A549 (cell line): ENCODE results near the gene KRI1. TPM values are rescaled to one million over a fixed set of nuclear protein-coding genes. Genes with fewer than 3 reads are reported as not detected.
A peak's percentile ranks its signal among the peaks of the same experiment; 100 is the strongest.

Experiments
- ATAC-seq, 2 experiments: fragments of 200-7000 bp in 1 of 2; fragments of >200 bp in 1 of 2; cut with Nextera tagmentation in 1 of 2; cut with Tn5 transposase in 1 of 2; 3 replicates each; pipeline versions ENCODE4 v1.8.0 to v1.9.1; 2018 to 2020; ENCODE audit warnings: mild to moderate bottlenecking in 1 of 2, moderate library complexity in 1 of 2
- CTCF ChIA-PET: fragments of 300-600 bp; sonication (Branson Sonifier 250); formaldehyde crosslinking; extraction: SDS; loops from one replicate; lab custom pipeline; 2021; ENCODE audit warnings: antibody characterized with exemption, inconsistent platforms; lab: Yijun Ruan, JAX
- POLR2A ChIA-PET: fragments of 350-600 bp; formaldehyde crosslinking; extraction: SDS; loops from one replicate; lab custom pipeline; 2021; ENCODE audit warnings: antibody characterized with exemption, inconsistent platforms; lab: Yijun Ruan, JAX
- DNase-seq, 2 experiments: peaks; one replicate each; pipeline versions ENCODE4 v3.0.0 to v3.0.0-alpha.2; 2011 to 2016; ENCODE audit warnings: low read depth in 1 of 2, low spot score in 1 of 2
- FAIRE-seq: peaks from 2 replicates; lab custom pipeline; 2011; peaks lifted over from hg19 to GRCh38; lab: Jason Lieb, UNC
- H3K27ac ChIP-seq, 2 experiments: fragments of >200 bp; sonication (Bioruptor Twin); formaldehyde crosslinking; 3 replicates each; pipeline ENCODE4 v1.5.1; 2016 to 2017
- H3K4me1 ChIP-seq: fragments of >200 bp; sonication (Bioruptor Twin); formaldehyde crosslinking; 3 replicates; pipeline ENCODE4 v1.6.1; 2016
- H3K4me2 ChIP-seq: fragments of >200 bp; sonication (Bioruptor Twin); formaldehyde crosslinking; 3 replicates; pipeline ENCODE4 v1.6.1; 2016
- H3K4me3 ChIP-seq: fragments of >200 bp; sonication (Bioruptor Twin); formaldehyde crosslinking; 3 replicates; pipeline ENCODE4 v1.5.1; 2016
- H3K9me3 ChIP-seq: fragments of >200 bp; sonication (Bioruptor Twin); formaldehyde crosslinking; 3 replicates; pipeline ENCODE4 v1.6.1; 2016
- ATOH8 ChIP-seq: fragments of 250-450 bp; sonication (Bioruptor Pico); IDR thresholded peaks from 2 replicates; pipeline ENCODE4 v1.5.0; 2020; ENCODE audit warnings: low read depth, mild to moderate bottlenecking, moderate library complexity
- CBX2 ChIP-seq: fragments of 200-600 bp; sonication (generic); IDR thresholded peaks from 2 replicates; pipeline ENCODE4 v1.6.1; 2016; ENCODE audit warnings: low read depth, mild to moderate bottlenecking, borderline replicate concordance
- EHMT2 ChIP-seq: fragments of 200-600 bp; sonication (generic); IDR thresholded peaks from 2 replicates; pipeline ENCODE4 v1.6.1; 2016; ENCODE audit warnings: antibody characterized with exemption, low read depth, mild to moderate bottlenecking, moderate library complexity
- HOXA7 ChIP-seq: fragments of 250-450 bp; sonication (Bioruptor Pico); IDR thresholded peaks from 2 replicates; pipeline ENCODE4 v1.5.0; 2020; ENCODE audit warnings: mild to moderate bottlenecking, moderate library complexity
- JUNB ChIP-seq: fragments of >200 bp; sonication (Bioruptor Twin); formaldehyde crosslinking; IDR thresholded peaks from 2 replicates; pipeline ENCODE4 v1.6.1; 2016
- NPAS2 ChIP-seq: fragments of 250-450 bp; sonication (Bioruptor Pico); IDR thresholded peaks from 2 replicates; pipeline ENCODE4 v1.8.0; 2022; ENCODE audit warnings: mild to moderate bottlenecking, moderate library complexity, borderline replicate concordance
- RAD21 ChIP-seq, 2 experiments: fragments of >200 bp in 1 of 2; sonication (Bioruptor Twin) in 1 of 2; formaldehyde crosslinking in 1 of 2; IDR thresholded peaks in 1 of 2; conservative IDR thresholded peaks in 1 of 2; 2 replicates in 1 of 2; 3 replicates in 1 of 2; pipeline ENCODE4 v1.6.1; 2012 to 2018; ENCODE audit warnings: inconsistent platforms in 1 of 2
- SMC3 ChIP-seq: fragments of >200 bp; sonication (Bioruptor Twin); formaldehyde crosslinking; IDR thresholded peaks from 3 replicates; pipeline ENCODE4 v1.6.1; 2018; ENCODE audit warnings: inconsistent platforms
- ZNF302 ChIP-seq: fragments of 250-450 bp; sonication (Bioruptor Pico); IDR thresholded peaks from 2 replicates; pipeline ENCODE4 v1.9.0; 2021; ENCODE audit warnings: inconsistent platforms, mild to moderate bottlenecking, moderate library complexity
- WGBS: methylation state at CpG from one replicate; pipeline ENCODE4 v1.1.6; 2017; ENCODE audit errors: missing lambda C conversion rate; 5-methylcytosine and 5-hydroxymethylcytosine counted together
- polyA plus RNA-seq, 4 experiments: library from polyadenylated mRNA; depleted of rRNA in 3 of 4; stranded (reverse); fragments of >200 nt; fragmentation: RNase III in 1 of 4; extraction: RNeasy Plus Mini Kit Qiagen cat#74134 plus additional on column Dnase treatment in 1 of 4; gene quantifications; 2 replicates in 3 of 4; 3 replicates in 1 of 4; pipeline ENCODE4 v1.2.3, GENCODE V29; 2011 to 2017
- TF ChIP-seq, protein P1 (sequence below): fragments of 150-350 bp; IDR thresholded peaks from 2 replicates; pipeline ENCODE4 v1.6.1; 2014; ENCODE audit warnings: low read depth, mild to moderate bottlenecking, low read length
- TF ChIP-seq, protein P2 (sequence below): fragments of 250-450 bp; sonication (Bioruptor Pico); IDR thresholded peaks from 2 replicates; pipeline ENCODE4 v1.5.0; 2021; ENCODE audit warnings: mild to moderate bottlenecking, moderate library complexity, borderline replicate concordance
- TF ChIP-seq, protein P3 (sequence below): IDR thresholded peaks from 2 replicates; pipeline ENCODE4 v1.6.1; 2012
- TF ChIP-seq, protein P4 (sequence below): IDR thresholded peaks from 2 replicates; pipeline ENCODE4 v1.6.1; 2012; ENCODE audit warnings: low read depth, borderline replicate concordance
- TF ChIP-seq, protein P5 (sequence below): fragments of >200 bp; sonication (Bioruptor Twin); formaldehyde crosslinking; IDR thresholded peaks from 3 replicates; pipeline ENCODE4 v1.5.1; 2016

The KRI1 gene
- polyA plus RNA-seq, 2 of the 4 experiments (the other 2 are of a cell fraction): 21.6 to 25.6 TPM

- ChIA-PET POLR2A (no interaction called here), CTCF (interaction anchor here (0.6 to 2.0 kb wide), 2 partner anchors 16 to 58 kb away, joined by 3 to 18 read pairs; no protein-coding TSS in a partner anchor)
- Histone ChIP-seq H3K9me3 (no peaks in the 10 kb centered on the region), H3K4me2 (no peak overlapping the region), H3K4me3 (no peak overlapping the region), H3K27ac (no peak overlapping the region), H3K4me1 (no peaks in the 10 kb centered on the region)
- no peak for FAIRE-seq
- TF ChIP-seq JUNB (no peak), CBX2 (no peak)
- 64% methylated on average over 6 of the region's 6 CpGs for WGBS
- no peak for ATAC-seq
- no peak for DNase-seq
Measured at GRCh38 chr19:10586396-10586795, 20.6 kb upstream of the KRI1 start.

- ChIA-PET POLR2A (no interaction called here), CTCF (interaction anchor here (0.6 to 7.0 kb wide), 6 partner anchors 11 to 134 kb away, joined by 3 to 296 read pairs (median 20); partner anchors contain the start of genes DNM2 and QTRT1)
- H3K4me1 ChIP-seq: no peaks in the 10 kb centered on the region
- peak in 1 of 2 experiments; percentile 29; a peak in 1 of 6 replicates for ATAC-seq
- H3K9me3 ChIP-seq: no peaks in the 10 kb centered on the region
- H3K27ac ChIP-seq: no peak overlapping the region
- TF ChIP-seq NPAS2 (CRISPR knock-in tag): no peak
- no peak overlapping the region for H3K4me2 ChIP-seq
- FAIRE-seq: no peak
- H3K4me3 ChIP-seq: no peak overlapping the region
- WGBS: 56% methylated on average over 9 of the region's 9 CpGs
- DNase-seq: peak in 1 of 2 experiments; percentile 20
Measured at GRCh38 chr19:10583036-10583776, 17.4 kb upstream of the KRI1 start.

DNA sequence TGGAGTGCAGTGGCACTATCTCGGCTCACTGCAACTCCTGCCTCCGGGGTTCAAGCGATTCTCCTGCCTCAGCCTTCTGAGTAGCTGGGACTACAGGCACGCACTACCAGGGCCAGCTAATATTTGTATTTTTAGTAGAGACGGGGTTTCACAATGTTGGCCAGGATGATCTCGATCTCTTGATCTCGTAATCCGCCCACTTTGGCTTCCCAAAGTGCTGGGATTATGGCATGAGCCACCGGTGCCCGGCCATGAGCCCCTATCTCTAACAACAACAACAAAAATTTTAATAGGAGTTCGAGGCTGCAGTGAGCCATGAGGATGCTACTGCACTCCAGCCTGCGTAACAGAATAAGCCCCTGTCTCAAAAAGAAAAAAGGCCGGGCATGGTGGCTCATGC, 16.3 kb upstream of the KRI1 start:
- no peak overlapping the region for H3K4me3 ChIP-seq
- 77% methylated on average over 13 of the region's 13 CpGs for WGBS
- H3K9me3 ChIP-seq: no peaks in the 10 kb centered on the region
- H3K27ac ChIP-seq: no peak overlapping the region
- no peak overlapping the region for H3K4me2 ChIP-seq
- ATAC-seq (no peak), FAIRE-seq (no peak), DNase-seq (no peak)
- CTCF ChIA-PET: interaction anchor here (0.8 to 7.0 kb wide), 29 partner anchors 9 to 809 kb away, joined by 3 to 296 read pairs (median 7); partner anchors contain the start of genes KRI1 and QTRT1
- 0 out of 3 replicates have a peak, but pooled peaks cover 5% of the 10 kb centered on the region for H3K4me1 ChIP-seq
- POLR2A ChIA-PET: interaction anchor here (1.9 kb wide), 1 partner anchor 62 kb away, joined by 9 read pairs; no protein-coding TSS in a partner anchor
- TF ChIP-seq, protein P1, sequence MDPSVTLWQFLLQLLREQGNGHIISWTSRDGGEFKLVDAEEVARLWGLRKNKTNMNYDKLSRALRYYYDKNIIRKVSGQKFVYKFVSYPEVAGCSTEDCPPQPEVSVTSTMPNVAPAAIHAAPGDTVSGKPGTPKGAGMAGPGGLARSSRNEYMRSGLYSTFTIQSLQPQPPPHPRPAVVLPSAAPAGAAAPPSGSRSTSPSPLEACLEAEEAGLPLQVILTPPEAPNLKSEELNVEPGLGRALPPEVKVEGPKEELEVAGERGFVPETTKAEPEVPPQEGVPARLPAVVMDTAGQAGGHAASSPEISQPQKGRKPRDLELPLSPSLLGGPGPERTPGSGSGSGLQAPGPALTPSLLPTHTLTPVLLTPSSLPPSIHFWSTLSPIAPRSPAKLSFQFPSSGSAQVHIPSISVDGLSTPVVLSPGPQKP: no peak
- TF ChIP-seq EHMT2 (no peak), ATOH8 (CRISPR knock-in tag) (no peak)
- TF ChIP-seq, protein P2, sequence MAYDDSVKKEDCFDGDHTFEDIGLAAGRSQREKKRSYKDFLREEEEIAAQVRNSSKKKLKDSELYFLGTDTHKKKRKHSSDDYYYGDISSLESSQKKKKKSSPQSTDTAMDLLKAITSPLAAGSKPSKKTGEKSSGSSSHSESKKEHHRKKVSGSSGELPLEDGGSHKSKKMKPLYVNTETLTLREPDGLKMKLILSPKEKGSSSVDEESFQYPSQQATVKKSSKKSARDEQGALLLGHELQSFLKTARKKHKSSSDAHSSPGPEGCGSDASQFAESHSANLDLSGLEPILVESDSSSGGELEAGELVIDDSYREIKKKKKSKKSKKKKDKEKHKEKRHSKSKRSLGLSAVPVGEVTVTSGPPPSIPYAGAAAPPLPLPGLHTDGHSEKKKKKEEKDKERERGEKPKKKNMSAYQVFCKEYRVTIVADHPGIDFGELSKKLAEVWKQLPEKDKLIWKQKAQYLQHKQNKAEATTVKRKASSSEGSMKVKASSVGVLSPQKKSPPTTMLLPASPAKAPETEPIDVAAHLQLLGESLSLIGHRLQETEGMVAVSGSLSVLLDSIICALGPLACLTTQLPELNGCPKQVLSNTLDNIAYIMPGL (CRISPR knock-in tag): no peak

DNA sequence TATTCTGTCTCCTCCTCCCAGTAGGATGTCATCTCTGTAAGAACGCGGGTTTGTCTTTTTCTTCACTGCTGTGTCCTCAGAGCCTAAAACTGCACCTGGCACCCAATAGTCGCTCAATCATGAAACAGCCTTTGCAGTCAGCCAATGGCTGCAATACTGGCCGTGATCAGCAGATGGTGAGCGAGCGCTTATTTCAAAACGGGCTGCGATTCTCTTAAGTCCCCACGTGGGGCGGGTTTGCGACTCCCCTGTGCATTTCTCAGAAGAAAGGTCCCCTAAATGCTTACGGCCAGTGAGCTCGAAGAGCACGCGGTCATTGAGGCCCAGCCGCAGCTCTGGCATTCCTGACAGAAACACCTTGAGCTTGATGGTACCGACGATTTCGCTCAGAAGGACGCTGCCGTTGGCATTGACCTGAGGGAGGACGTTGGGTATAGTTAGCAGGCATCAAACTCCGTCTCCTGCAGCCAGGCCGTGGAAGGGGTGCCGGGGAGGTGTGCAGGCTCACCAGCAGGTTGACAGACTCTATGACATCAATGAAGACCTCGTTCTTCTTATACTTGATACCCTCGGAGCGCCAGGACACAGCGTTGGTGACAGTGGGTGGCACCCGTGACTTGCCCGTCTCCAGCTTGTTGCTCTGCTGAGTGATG, 15.3 kb upstream of the KRI1 start:
- no peak for FAIRE-seq
- Histone ChIP-seq H3K4me3 (no peak overlapping the region), H3K4me2 (peak overlapping the region; percentile 52; the same call in 2 of the 3 replicates), H3K9me3 (no peaks in the 10 kb centered on the region), H3K27ac (peak overlapping the region in 1 of 2 experiments; percentile 53; a peak in 1 of 6 replicates), H3K4me1 (0 out of 3 replicates have a peak, but pooled peaks cover 5% of the 10 kb centered on the region)
- CTCF ChIA-PET: interaction anchor here (0.7 to 7.0 kb wide), 49 partner anchors 9 to 810 kb away, joined by 3 to 296 read pairs (median 5); partner anchors contain the start of genes CDC37, CDKN2D, KRI1 and QTRT1
- WGBS: 9% methylated on average over 19 of the region's 31 CpGs
- peak; percentile 66 to 71 for ATAC-seq
- POLR2A ChIA-PET: interaction anchor here (1.9 kb wide), 1 partner anchor 63 kb away, joined by 9 read pairs; no protein-coding TSS in a partner anchor
- peak; percentile 56 to 91 for DNase-seq
- TF ChIP-seq, protein P3, sequence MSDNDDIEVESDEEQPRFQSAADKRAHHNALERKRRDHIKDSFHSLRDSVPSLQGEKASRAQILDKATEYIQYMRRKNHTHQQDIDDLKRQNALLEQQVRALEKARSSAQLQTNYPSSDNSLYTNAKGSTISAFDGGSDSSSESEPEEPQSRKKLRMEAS: peak; percentile 80
- TF ChIP-seq, protein P4, sequence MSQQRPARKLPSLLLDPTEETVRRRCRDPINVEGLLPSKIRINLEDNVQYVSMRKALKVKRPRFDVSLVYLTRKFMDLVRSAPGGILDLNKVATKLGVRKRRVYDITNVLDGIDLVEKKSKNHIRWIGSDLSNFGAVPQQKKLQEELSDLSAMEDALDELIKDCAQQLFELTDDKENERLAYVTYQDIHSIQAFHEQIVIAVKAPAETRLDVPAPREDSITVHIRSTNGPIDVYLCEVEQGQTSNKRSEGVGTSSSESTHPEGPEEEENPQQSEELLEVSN: peak; percentile 57; the same call in 1 of the 2 replicates
- TF ChIP-seq HOXA7 (CRISPR knock-in tag) (no peak), ATOH8 (CRISPR knock-in tag) (no peak), ZNF302 (no peak), RAD21 (conservative IDR thresholded peaks at IDR 0.05 in 1 of 2, IDR thresholded peaks at IDR 0.05 in 1 of 2) (peak; percentile 87 to 93), SMC3 (peak; percentile 87)
- TF ChIP-seq, protein P5, sequence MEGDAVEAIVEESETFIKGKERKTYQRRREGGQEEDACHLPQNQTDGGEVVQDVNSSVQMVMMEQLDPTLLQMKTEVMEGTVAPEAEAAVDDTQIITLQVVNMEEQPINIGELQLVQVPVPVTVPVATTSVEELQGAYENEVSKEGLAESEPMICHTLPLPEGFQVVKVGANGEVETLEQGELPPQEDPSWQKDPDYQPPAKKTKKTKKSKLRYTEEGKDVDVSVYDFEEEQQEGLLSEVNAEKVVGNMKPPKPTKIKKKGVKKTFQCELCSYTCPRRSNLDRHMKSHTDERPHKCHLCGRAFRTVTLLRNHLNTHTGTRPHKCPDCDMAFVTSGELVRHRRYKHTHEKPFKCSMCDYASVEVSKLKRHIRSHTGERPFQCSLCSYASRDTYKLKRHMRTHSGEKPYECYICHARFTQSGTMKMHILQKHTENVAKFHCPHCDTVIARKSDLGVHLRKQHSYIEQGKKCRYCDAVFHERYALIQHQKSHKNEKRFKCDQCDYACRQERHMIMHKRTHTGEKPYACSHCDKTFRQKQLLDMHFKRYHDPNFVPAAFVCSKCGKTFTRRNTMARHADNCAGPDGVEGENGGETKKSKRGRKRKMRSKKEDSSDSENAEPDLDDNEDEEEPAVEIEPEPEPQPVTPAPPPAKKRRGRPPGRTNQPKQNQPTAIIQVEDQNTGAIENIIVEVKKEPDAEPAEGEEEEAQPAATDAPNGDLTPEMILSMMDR: peak; percentile 75
- TF ChIP-seq, protein P1: no peak
